HG03097 (cell line): Measurements from ENCODE around the gene NCOR2.

Experiments
- ATAC-seq: cut with Tn5 transposase; IDR thresholded peaks from one replicate; pipeline ENCODE4 v1.9.1; 2021; ENCODE audit not compliant: unreplicated experiment, low FRiP score

The NCOR2 gene

GRCh38 chr12:124577986-124578385 is 10.6 kb upstream of the NCOR2 start:
- ATAC-seq = no peak

- ATAC-seq = no peak
These were observed 10.0 kb upstream of the NCOR2 start for GRCh38 chr12:124577374-124577773.

- ATAC-seq = no peak
These were observed 8.7 kb upstream of the NCOR2 start for GRCh38 chr12:124576061-124576650.

GRCh38 chr12:124573839-124574786 is 6.7 kb upstream of the NCOR2 start:
- no peak for ATAC-seq

GRCh38 chr12:124571556-124571955 is 4.1 kb upstream of the NCOR2 start:
- no peak for ATAC-seq

- ATAC-seq = no peak
These were observed 3.4 kb upstream of the NCOR2 start for GRCh38 chr12:124570810-124571209.

- ATAC-seq = no peak
These were observed 2.1 kb upstream of the NCOR2 start for GRCh38 chr12:124569375-124570148.

- no peak for ATAC-seq
These were observed 1.3 kb upstream of the NCOR2 start for GRCh38 chr12:124568431-124569374.

GRCh38 chr12:124567673-124568373 is 411 bp upstream of the NCOR2 start:
- peak; percentile 38 for ATAC-seq

- peak; percentile 42 for ATAC-seq
These were observed 1.0 kb downstream of the NCOR2 start for GRCh38 chr12:124566161-124566996.

- no peak for ATAC-seq
These were observed 1.7 kb downstream of the NCOR2 start for GRCh38 chr12:124565656-124566160.

GRCh38 chr12:124564971-124565491 is 2.4 kb downstream of the NCOR2 start:
- ATAC-seq = no peak

GRCh38 chr12:124564232-124564958 is 3.0 kb downstream of the NCOR2 start:
- ATAC-seq = no peak

GRCh38 chr12:124563809-124564208 is 3.6 kb downstream of the NCOR2 start:
- ATAC-seq = no peak

- ATAC-seq = no peak
These were observed 4.0 kb downstream of the NCOR2 start for GRCh38 chr12:124563401-124563800.

- no peak for ATAC-seq
These were observed 4.6 kb downstream of the NCOR2 start for GRCh38 chr12:124562796-124563181.

- no peak for ATAC-seq
These were observed 5.2 kb downstream of the NCOR2 start for GRCh38 chr12:124562018-124562795.
